Central memory CD8-positive, alpha-beta T cell (primary cell): ENCODE results near the gene TRAPPC12.
A peak's percentile ranks its signal among the peaks of the same experiment; 100 is the strongest.
"Not testable (repeated sequence)": the region's sequence is repeated elsewhere in the genome, so short reads cannot be mapped to it uniquely, and the experiment has no call there.

Source experiments
- ATAC-seq: fragments of 150-1000 bp; cut with Tn5 transposase; replicated peaks from 2 replicates; pipeline ENCODE4 v1.10.0; 2022; ENCODE audit warnings: mild to moderate bottlenecking, moderate FRiP score, moderate number of reproducible peaks; ENCODE audit not compliant: poor library complexity, severe bottlenecking; ENCODE audit errors: extremely low read depth
- DNase-seq, 2 donors: peaks; one replicate each; pipeline ENCODE4 v3.0.0; 2021; ENCODE audit warnings: low spot score in 2 of 2
- H3K27ac Mint-ChIP-seq: one replicate; pipeline ENCODE4 v1.8.0; 2022; ENCODE audit warnings: low read depth, mild to moderate bottlenecking, moderate library complexity, mixed read lengths
- H3K27me3 Mint-ChIP-seq: one replicate; pipeline ENCODE4 v1.8.0; 2022; ENCODE audit warnings: mixed read lengths
- H3K36me3 Mint-ChIP-seq: one replicate; pipeline ENCODE4 v1.8.0; 2022; ENCODE audit warnings: mild to moderate bottlenecking, moderate library complexity, mixed read lengths; ENCODE audit not compliant: insufficient read depth
- H3K4me1 Mint-ChIP-seq: one replicate; pipeline ENCODE4 v1.8.0; 2022; ENCODE audit warnings: mixed read lengths
- H3K4me3 Mint-ChIP-seq: one replicate; pipeline ENCODE4 v1.8.0; 2022; ENCODE audit warnings: mild to moderate bottlenecking, moderate library complexity, mixed read lengths
- H3K9me3 Mint-ChIP-seq: one replicate; pipeline ENCODE4 v1.8.0; 2022; ENCODE audit warnings: mixed read lengths

The TRAPPC12 gene

GRCh38 chr2:3485166-3485565, 105.7 kb downstream of the TRAPPC12 start:
- Mint-ChIP-seq H3K36me3 (peaks cover 2% of the 10 kb centered on the region), H3K9me3 (no peaks in the 10 kb centered on the region), H3K27ac (peak overlapping the region; percentile 80), H3K4me1 (no peaks in the 10 kb centered on the region), H3K4me3 (no peak overlapping the region), H3K27me3 (no peaks in the 10 kb centered on the region)
- DNase-seq: no peak
- no peak for ATAC-seq

- DNase-seq: no peak
- no peaks in the 10 kb centered on the region for H3K4me1 Mint-ChIP-seq
- no peak for ATAC-seq
- H3K9me3 Mint-ChIP-seq: no peaks in the 10 kb centered on the region
- H3K27me3 Mint-ChIP-seq: no peaks in the 10 kb centered on the region
- H3K4me3 Mint-ChIP-seq: no peak overlapping the region
- peaks cover 2% of the 10 kb centered on the region for H3K36me3 Mint-ChIP-seq
- peak overlapping the region; percentile 80 for H3K27ac Mint-ChIP-seq
Measured at GRCh38 chr2:3486047-3487027, 106.8 kb downstream of the TRAPPC12 start.

GRCh38 chr2:3487028-3487425, 107.5 kb downstream of the TRAPPC12 start:
- Mint-ChIP-seq H3K27me3 (no peaks in the 10 kb centered on the region), H3K27ac (no peak overlapping the region), H3K9me3 (no peaks in the 10 kb centered on the region), H3K4me1 (no peaks in the 10 kb centered on the region), H3K36me3 (peaks cover 2% of the 10 kb centered on the region), H3K4me3 (no peak overlapping the region)
- ATAC-seq (no peak), DNase-seq (no peak)

GRCh38 chr2:3487432-3487831, 107.9 kb downstream of the TRAPPC12 start:
- Mint-ChIP-seq H3K4me1 (no peaks in the 10 kb centered on the region), H3K9me3 (no peaks in the 10 kb centered on the region), H3K4me3 (no peak overlapping the region), H3K27me3 (no peaks in the 10 kb centered on the region), H3K36me3 (peaks cover 2% of the 10 kb centered on the region), H3K27ac (no peak overlapping the region)
- no peak for ATAC-seq
- no peak for DNase-seq

- no peak overlapping the region for H3K4me3 Mint-ChIP-seq
- ATAC-seq (no peak), DNase-seq (no peak)
- H3K4me1 Mint-ChIP-seq: no peaks in the 10 kb centered on the region
- peaks cover 2% of the 10 kb centered on the region for H3K36me3 Mint-ChIP-seq
- H3K27me3 Mint-ChIP-seq: no peaks in the 10 kb centered on the region
- H3K9me3 Mint-ChIP-seq: no peaks in the 10 kb centered on the region
- no peak overlapping the region for H3K27ac Mint-ChIP-seq
Measured at GRCh38 chr2:3488061-3488531, 108.6 kb downstream of the TRAPPC12 start.

- H3K27me3 Mint-ChIP-seq: no peaks in the 10 kb centered on the region
- ATAC-seq (no peak), DNase-seq (no peak)
- peak overlapping the region; percentile 68 for H3K27ac Mint-ChIP-seq
- no peaks in the 10 kb centered on the region for H3K4me1 Mint-ChIP-seq
- H3K4me3 Mint-ChIP-seq: no peak overlapping the region
- peaks cover 2% of the 10 kb centered on the region for H3K36me3 Mint-ChIP-seq
- H3K9me3 Mint-ChIP-seq: no peaks in the 10 kb centered on the region
Measured at GRCh38 chr2:3488855-3489763, 109.6 kb downstream of the TRAPPC12 start.

GRCh38 chr2:3489764-3490115, 110.2 kb downstream of the TRAPPC12 start:
- ATAC-seq (no peak), DNase-seq (no peak)
- Mint-ChIP-seq H3K4me3 (no peak overlapping the region), H3K27me3 (no peaks in the 10 kb centered on the region), H3K27ac (peak overlapping the region; percentile 68), H3K36me3 (peaks cover 2% of the 10 kb centered on the region), H3K4me1 (no peaks in the 10 kb centered on the region), H3K9me3 (no peaks in the 10 kb centered on the region)

GRCh38 chr2:3490191-3491170, 111.0 kb downstream of the TRAPPC12 start:
- Mint-ChIP-seq H3K27ac (no peak overlapping the region), H3K4me3 (no peak overlapping the region), H3K27me3 (no peaks in the 10 kb centered on the region), H3K4me1 (no peaks in the 10 kb centered on the region), H3K9me3 (no peaks in the 10 kb centered on the region), H3K36me3 (peaks cover 2% of the 10 kb centered on the region)
- DNase-seq (no peak), ATAC-seq (no peak)

- H3K36me3 Mint-ChIP-seq: no peaks in the 10 kb centered on the region
- ATAC-seq (no peak), DNase-seq (no peak)
- peak overlapping the region; percentile 16 for H3K27ac Mint-ChIP-seq
- H3K27me3 Mint-ChIP-seq: no peaks in the 10 kb centered on the region
- no peaks in the 10 kb centered on the region for H3K4me1 Mint-ChIP-seq
- no peak overlapping the region for H3K4me3 Mint-ChIP-seq
- no peaks in the 10 kb centered on the region for H3K9me3 Mint-ChIP-seq
Measured at GRCh38 chr2:3491306-3491705, 111.8 kb downstream of the TRAPPC12 start.

- Mint-ChIP-seq H3K36me3 (no peaks in the 10 kb centered on the region), H3K27me3 (no peaks in the 10 kb centered on the region), H3K9me3 (no peaks in the 10 kb centered on the region), H3K4me1 (no peaks in the 10 kb centered on the region), H3K4me3 (no peak overlapping the region), H3K27ac (peak overlapping the region; percentile 16)
- ATAC-seq (no peak), DNase-seq (no peak)
Measured at GRCh38 chr2:3491716-3492474, 112.4 kb downstream of the TRAPPC12 start.

GRCh38 chr2:3492475-3492787, 112.9 kb downstream of the TRAPPC12 start:
- H3K36me3 Mint-ChIP-seq, H3K9me3 Mint-ChIP-seq, H3K27ac Mint-ChIP-seq, DNase-seq, ATAC-seq, H3K4me3 Mint-ChIP-seq, H3K4me1 Mint-ChIP-seq, H3K27me3 Mint-ChIP-seq: not testable (repeated sequence)
